ENCODE data around the gene MAML2. TPM values are rescaled to one million over a fixed set of nuclear protein-coding genes. Genes with fewer than 3 reads are reported as not detected.

The MAML2 gene
- total and polyA plus RNA-seq, 9 of the 15 experiments (the other 6 are each of a cell fraction or from before 2014, with no cell fraction given) = 0.79 to 6.8 (median 4.8) TPM

DNA sequence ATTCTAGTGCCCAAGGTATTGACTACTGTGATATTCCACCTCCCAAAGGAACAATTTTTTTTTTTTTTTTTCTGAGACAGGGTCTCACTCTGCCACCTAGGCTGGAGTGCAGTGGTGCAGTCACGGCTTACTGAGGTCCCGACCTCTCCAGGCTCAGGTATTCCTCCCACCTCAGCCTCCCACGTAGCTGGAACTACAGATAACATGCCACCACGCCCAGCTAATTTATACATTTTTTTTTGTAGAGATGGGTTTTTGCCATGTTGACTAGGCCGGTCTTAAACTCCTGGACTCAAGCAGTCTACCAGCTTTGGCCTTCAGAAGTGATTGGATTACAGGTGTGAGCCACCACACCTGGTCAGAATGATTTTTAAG lies 33.4 kb downstream of the MAML2 start (continued):
- TF ChIP-seq MYBL2 (IDR thresholded peaks at IDR 0.05; ENCODE audit: low read depth) (no peak), MYBL2 (CRISPR knock-in tag; IDR thresholded peaks at IDR 0.05; ENCODE audit: borderline replicate concordance) (no peak), EGR1 (conservative IDR thresholded peaks at IDR 0.05) (peak; percentile 64), KLF6 (CRISPR knock-in tag; IDR thresholded peaks at IDR 0.05; ENCODE audit: borderline replicate concordance) (no peak), TEAD4 (IDR thresholded peaks at IDR 0.05; ENCODE audit: low read length) (peak; percentile 61), TEAD4 (CRISPR knock-in tag; IDR thresholded peaks at IDR 0.05; ENCODE audit: borderline replicate concordance) (no peak), MEF2D (tag; conservative IDR thresholded peaks at IDR 0.05; ENCODE audit: low read depth) (no peak), KLF16 (IDR thresholded peaks at IDR 0.05) (0 out of 2 replicates have a peak, but pooled peaks have one; percentile 12), RAD51 (IDR thresholded peaks at IDR 0.05; ENCODE audit: borderline replicate concordance, low read depth) (no peak)
- TF ChIP-seq, protein P1, sequence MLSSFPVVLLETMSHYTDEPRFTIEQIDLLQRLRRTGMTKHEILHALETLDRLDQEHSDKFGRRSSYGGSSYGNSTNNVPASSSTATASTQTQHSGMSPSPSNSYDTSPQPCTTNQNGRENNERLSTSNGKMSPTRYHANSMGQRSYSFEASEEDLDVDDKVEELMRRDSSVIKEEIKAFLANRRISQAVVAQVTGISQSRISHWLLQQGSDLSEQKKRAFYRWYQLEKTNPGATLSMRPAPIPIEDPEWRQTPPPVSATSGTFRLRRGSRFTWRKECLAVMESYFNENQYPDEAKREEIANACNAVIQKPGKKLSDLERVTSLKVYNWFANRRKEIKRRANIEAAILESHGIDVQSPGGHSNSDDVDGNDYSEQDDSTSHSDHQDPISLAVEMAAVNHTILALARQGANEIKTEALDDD (IDR thresholded peaks at IDR 0.05) = 0 out of 2 replicates have a peak, but pooled peaks have one; percentile 22

DNA sequence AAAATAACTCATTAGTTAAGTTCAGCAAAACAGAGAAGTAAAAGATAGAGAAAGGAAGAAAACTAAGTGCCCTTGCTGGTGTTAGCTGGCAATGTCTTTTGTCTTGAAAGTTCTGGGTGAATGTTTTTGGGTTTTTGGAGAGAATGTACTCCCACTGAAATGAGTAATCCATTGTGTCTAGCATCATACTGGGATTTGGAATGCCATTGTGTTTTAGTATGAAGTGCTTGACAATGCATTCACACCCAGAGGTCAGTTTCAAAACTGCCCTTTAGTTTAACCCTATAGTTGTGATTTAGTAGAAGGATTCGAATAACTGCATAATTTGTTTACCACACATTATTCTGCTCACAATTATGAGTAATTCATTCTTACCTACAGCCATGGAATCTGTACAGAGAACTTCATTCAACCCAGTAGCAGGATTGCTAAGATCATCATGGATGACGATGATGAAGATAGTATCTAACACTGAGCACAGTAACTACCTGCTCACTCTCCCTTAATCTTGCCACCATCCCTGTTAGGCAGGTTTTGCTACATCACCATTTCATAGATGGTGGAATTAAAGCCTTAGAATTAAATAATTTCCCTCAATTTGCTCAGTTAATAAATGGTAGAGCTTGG lies 33.9 kb downstream of the MAML2 start:
- CTCF ChIA-PET (ENCODE audit: low intra/inter-chr PET ratio) = no interaction called here
- no TSS peak for BruUV-seq (replicated peaks)
- H3K79me2 ChIP-seq (ENCODE audit: control insufficient read depth, insufficient read depth, low read length) = no peaks in the 10 kb centered on the region; the same call in 1 of the 3 replicates
- 0 out of 2 replicates have a peak, but pooled peaks cover 4% of the 10 kb centered on the region for H4K20me1 ChIP-seq (replicated peaks; ENCODE audit: control insufficient read depth, insufficient read depth, low read length)
- in situ Hi-C loops (cut with MboI) (no loop called here), intact Hi-C loops (cut with micrococcal nuclease) (no loop called here)
- ATAC-seq (no peak), DNase-seq (ENCODE audit: extremely low read depth in 1 of 4, low spot score in 3 of 4) (no peak), FAIRE-seq (no peak)
- no peaks in the 10 kb centered on the region for H3K36me3 ChIP-seq (ENCODE audit: control insufficient read depth, insufficient read depth, low read length)
- no peaks in the 10 kb centered on the region for H3K9me3 ChIP-seq (replicated peaks; ENCODE audit: control insufficient read depth, insufficient read depth, low read depth, low read length)
- POLR2A ChIA-PET = interaction anchor here (0.6 to 5.9 kb wide), 4 partner anchors 12 to 1311 kb away, joined by 3 to 42 read pairs (median 3); no protein-coding TSS in a partner anchor
- no peak overlapping the region for H2AFZ ChIP-seq (ENCODE audit: low read depth, low read length)
- H3K4me1 ChIP-seq (replicated peaks in 1 of 2; ENCODE audit: control insufficient read depth in 2 of 2, insufficient read depth in 2 of 2, low read length in 2 of 2) = peaks cover 8 to 37% of the 10 kb centered on the region in 2 experiments
- H3K9ac ChIP-seq (ENCODE audit: insufficient read depth in 1 of 2, low read depth in 2 of 2, low read length in 2 of 2) = no peak overlapping the region
- no peak overlapping the region for H3K4me3 ChIP-seq
- H3K27me3 ChIP-seq (ENCODE audit: control insufficient read depth in 2 of 2, insufficient read depth in 2 of 2, low read length in 2 of 2) = no peaks in the 10 kb centered on the region
- H3K9me1 ChIP-seq (ENCODE audit: control insufficient read depth, insufficient read depth, low read length) = no peaks in the 10 kb centered on the region
- TF ChIP-seq RCOR1 (IDR thresholded peaks at IDR 0.05; ENCODE audit: borderline replicate concordance in 1 of 2, low read depth in 2 of 2, low read length in 2 of 2) (0 out of 4 replicates have a peak, but pooled peaks of 1 of the 2 experiments have one; percentile 23), SETDB1 (IDR thresholded peaks at IDR 0.05; ENCODE audit: low read length) (no peak)
- H3K4me2 ChIP-seq (ENCODE audit: insufficient read depth, low read length) = no peak overlapping the region
- 45% methylated on average over 2 of the region's 2 CpGs for WGBS (ENCODE audit: insufficient coverage, low coverage, missing lambda C conversion rate)
- H3K27ac ChIP-seq (ENCODE audit: extremely low read depth, low read depth, low read length) = no peak overlapping the region

Data from K562 (cell line).